Measurements from ENCODE around the gene OAS2. TPM values are rescaled to one million over a fixed set of nuclear protein-coding genes. Genes with fewer than 3 reads are reported as not detected.

The OAS2 gene
- total and polyA plus RNA-seq, 2 of the 8 experiments (the other 6 are each of a cell fraction or from before 2014, with no cell fraction given) = 0.06 TPM; not detected in 1

- TF ChIP-seq, protein P1, sequence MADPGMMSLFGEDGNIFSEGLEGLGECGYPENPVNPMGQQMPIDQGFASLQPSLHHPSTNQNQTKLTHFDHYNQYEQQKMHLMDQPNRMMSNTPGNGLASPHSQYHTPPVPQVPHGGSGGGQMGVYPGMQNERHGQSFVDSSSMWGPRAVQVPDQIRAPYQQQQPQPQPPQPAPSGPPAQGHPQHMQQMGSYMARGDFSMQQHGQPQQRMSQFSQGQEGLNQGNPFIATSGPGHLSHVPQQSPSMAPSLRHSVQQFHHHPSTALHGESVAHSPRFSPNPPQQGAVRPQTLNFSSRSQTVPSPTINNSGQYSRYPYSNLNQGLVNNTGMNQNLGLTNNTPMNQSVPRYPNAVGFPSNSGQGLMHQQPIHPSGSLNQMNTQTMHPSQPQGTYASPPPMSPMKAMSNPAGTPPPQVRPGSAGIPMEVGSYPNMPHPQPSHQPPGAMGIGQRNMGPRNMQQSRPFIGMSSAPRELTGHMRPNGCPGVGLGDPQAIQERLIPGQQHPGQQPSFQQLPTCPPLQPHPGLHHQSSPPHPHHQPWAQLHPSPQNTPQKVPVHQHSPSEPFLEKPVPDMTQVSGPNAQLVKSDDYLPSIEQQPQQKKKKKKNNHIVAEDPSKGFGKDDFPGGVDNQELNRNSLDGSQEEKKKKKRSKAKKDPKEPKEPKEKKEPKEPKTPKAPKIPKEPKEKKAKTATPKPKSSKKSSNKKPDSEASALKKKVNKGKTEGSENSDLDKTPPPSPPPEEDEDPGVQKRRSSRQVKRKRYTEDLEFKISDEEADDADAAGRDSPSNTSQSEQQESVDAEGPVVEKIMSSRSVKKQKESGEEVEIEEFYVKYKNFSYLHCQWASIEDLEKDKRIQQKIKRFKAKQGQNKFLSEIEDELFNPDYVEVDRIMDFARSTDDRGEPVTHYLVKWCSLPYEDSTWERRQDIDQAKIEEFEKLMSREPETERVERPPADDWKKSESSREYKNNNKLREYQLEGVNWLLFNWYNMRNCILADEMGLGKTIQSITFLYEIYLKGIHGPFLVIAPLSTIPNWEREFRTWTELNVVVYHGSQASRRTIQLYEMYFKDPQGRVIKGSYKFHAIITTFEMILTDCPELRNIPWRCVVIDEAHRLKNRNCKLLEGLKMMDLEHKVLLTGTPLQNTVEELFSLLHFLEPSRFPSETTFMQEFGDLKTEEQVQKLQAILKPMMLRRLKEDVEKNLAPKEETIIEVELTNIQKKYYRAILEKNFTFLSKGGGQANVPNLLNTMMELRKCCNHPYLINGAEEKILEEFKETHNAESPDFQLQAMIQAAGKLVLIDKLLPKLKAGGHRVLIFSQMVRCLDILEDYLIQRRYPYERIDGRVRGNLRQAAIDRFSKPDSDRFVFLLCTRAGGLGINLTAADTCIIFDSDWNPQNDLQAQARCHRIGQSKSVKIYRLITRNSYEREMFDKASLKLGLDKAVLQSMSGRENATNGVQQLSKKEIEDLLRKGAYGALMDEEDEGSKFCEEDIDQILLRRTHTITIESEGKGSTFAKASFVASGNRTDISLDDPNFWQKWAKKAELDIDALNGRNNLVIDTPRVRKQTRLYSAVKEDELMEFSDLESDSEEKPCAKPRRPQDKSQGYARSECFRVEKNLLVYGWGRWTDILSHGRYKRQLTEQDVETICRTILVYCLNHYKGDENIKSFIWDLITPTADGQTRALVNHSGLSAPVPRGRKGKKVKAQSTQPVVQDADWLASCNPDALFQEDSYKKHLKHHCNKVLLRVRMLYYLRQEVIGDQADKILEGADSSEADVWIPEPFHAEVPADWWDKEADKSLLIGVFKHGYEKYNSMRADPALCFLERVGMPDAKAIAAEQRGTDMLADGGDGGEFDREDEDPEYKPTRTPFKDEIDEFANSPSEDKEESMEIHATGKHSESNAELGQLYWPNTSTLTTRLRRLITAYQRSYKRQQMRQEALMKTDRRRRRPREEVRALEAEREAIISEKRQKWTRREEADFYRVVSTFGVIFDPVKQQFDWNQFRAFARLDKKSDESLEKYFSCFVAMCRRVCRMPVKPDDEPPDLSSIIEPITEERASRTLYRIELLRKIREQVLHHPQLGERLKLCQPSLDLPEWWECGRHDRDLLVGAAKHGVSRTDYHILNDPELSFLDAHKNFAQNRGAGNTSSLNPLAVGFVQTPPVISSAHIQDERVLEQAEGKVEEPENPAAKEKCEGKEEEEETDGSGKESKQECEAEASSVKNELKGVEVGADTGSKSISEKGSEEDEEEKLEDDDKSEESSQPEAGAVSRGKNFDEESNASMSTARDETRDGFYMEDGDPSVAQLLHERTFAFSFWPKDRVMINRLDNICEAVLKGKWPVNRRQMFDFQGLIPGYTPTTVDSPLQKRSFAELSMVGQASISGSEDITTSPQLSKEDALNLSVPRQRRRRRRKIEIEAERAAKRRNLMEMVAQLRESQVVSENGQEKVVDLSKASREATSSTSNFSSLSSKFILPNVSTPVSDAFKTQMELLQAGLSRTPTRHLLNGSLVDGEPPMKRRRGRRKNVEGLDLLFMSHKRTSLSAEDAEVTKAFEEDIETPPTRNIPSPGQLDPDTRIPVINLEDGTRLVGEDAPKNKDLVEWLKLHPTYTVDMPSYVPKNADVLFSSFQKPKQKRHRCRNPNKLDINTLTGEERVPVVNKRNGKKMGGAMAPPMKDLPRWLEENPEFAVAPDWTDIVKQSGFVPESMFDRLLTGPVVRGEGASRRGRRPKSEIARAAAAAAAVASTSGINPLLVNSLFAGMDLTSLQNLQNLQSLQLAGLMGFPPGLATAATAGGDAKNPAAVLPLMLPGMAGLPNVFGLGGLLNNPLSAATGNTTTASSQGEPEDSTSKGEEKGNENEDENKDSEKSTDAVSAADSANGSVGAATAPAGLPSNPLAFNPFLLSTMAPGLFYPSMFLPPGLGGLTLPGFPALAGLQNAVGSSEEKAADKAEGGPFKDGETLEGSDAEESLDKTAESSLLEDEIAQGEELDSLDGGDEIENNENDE (IDR thresholded peaks at IDR 0.05; ENCODE audit: insufficient replicate concordance, low read length) = no peak
- TF ChIP-seq, protein P2, sequence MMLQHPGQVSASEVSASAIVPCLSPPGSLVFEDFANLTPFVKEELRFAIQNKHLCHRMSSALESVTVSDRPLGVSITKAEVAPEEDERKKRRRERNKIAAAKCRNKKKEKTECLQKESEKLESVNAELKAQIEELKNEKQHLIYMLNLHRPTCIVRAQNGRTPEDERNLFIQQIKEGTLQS (IDR thresholded peaks at IDR 0.05; ENCODE audit: insufficient read depth, low read depth, low read length) = no peak
- no peak for TF ChIP-seq SP4 (IDR thresholded peaks at IDR 0.05; ENCODE audit: low read length)
- TF ChIP-seq HDAC2 (IDR thresholded peaks at IDR 0.05; ENCODE audit: borderline replicate concordance in 1 of 2, low read depth in 2 of 2, low read length in 2 of 2) = no peak
- no peak for TF ChIP-seq CREB1 (IDR thresholded peaks at IDR 0.05)
- TF ChIP-seq KDM1A (IDR thresholded peaks at IDR 0.05; ENCODE audit: borderline replicate concordance, low read length) = no peak
These were observed 9.2 kb downstream of the OAS2 start (continued) for GRCh38 chr12:112987561-112987960.
